ENCODE measurements around the gene TBC1D30. TPM values are rescaled to one million over a fixed set of nuclear protein-coding genes. Genes with fewer than 3 reads are reported as not detected.

The TBC1D30 gene
- total RNA-seq, 2 experiments from 2014 or later: 0.28 to 0.49 TPM

GRCh38 chr12:64821116-64821630 is 3.3 kb upstream of the TBC1D30 start:
- CTCF ChIA-PET: no interaction called here
- peaks cover 28 to 31% of the 10 kb centered on the region in 2 experiments for H3K27me3 ChIP-seq (ENCODE audit: control insufficient read depth in 1 of 2, insufficient read depth in 2 of 2, low read length in 2 of 2)
- peaks cover 5 to 21% of the 10 kb centered on the region in 2 experiments for H3K9me3 ChIP-seq (ENCODE audit: control insufficient read depth in 1 of 2, insufficient read depth in 1 of 2, low read length in 2 of 2)
- DNase-seq: no peak
- POLR2A ChIA-PET: no interaction called here
- Mint-ChIP-seq H3K9me3 (no peaks in the 10 kb centered on the region), H3K4me3 (no peak overlapping the region), H3K27me3 (peaks cover 47% of the 10 kb centered on the region), H3K36me3 (ENCODE audit: low read depth) (no peaks in the 10 kb centered on the region), H3K4me1 (ENCODE audit: low read depth) (peaks cover 13% of the 10 kb centered on the region), H3K27ac (no peak overlapping the region)
- H3K4me1 ChIP-seq (ENCODE audit: insufficient read depth, low read length): peaks cover 20% of the 10 kb centered on the region
- H3K36me3 ChIP-seq (ENCODE audit: insufficient read depth, low read length): no peaks in the 10 kb centered on the region
- H3K4me3 ChIP-seq (ENCODE audit: low read length): no peak overlapping the region
- TF ChIP-seq CTCF (IDR thresholded peaks at IDR 0.05): no peak
- intact Hi-C loops (cut with DNase I, micrococcal nuclease): no loop called here
- no peak overlapping the region for H3K27ac ChIP-seq (ENCODE audit: low read depth in 1 of 2, low read length in 2 of 2)
- no peak for ATAC-seq (ENCODE audit: poor library complexity)

GRCh38 chr12:64824130-64824499 is 332 bp upstream of the TBC1D30 start:
- Histone ChIP-seq H3K36me3 (ENCODE audit: insufficient read depth, low read length) (no peaks in the 10 kb centered on the region), H3K4me3 (ENCODE audit: low read length) (peak overlapping the region; percentile 37), H3K27ac (ENCODE audit: low read depth in 1 of 2, low read length in 2 of 2) (no peak overlapping the region), H3K27me3 (ENCODE audit: control insufficient read depth in 1 of 2, insufficient read depth in 2 of 2, low read length in 2 of 2) (peaks cover 49 to 53% of the 10 kb centered on the region in 2 experiments), H3K4me1 (ENCODE audit: insufficient read depth, low read length) (peaks cover 23% of the 10 kb centered on the region), H3K9me3 (ENCODE audit: control insufficient read depth in 1 of 2, insufficient read depth in 1 of 2, low read length in 2 of 2) (peaks cover 5 to 21% of the 10 kb centered on the region in 2 experiments)
- POLR2A ChIA-PET: no interaction called here
- H3K4me3 Mint-ChIP-seq: peak overlapping the region; percentile 42
- no peaks in the 10 kb centered on the region for H3K36me3 Mint-ChIP-seq (ENCODE audit: low read depth)
- TF ChIP-seq CTCF (IDR thresholded peaks at IDR 0.05): no peak
- H3K4me1 Mint-ChIP-seq (ENCODE audit: low read depth): peaks cover 20% of the 10 kb centered on the region
- H3K9me3 Mint-ChIP-seq: peaks cover 2% of the 10 kb centered on the region
- CTCF ChIA-PET: no interaction called here
- no peak for DNase-seq
- peaks cover 76% of the 10 kb centered on the region for H3K27me3 Mint-ChIP-seq
- intact Hi-C loops (cut with DNase I, micrococcal nuclease): no loop called here
- H3K27ac Mint-ChIP-seq: no peak overlapping the region
- ATAC-seq (ENCODE audit: poor library complexity): no peak

GRCh38 chr12:64825143-64826021 is 935 bp downstream of the TBC1D30 start:
- H3K36me3 Mint-ChIP-seq (ENCODE audit: low read depth): no peaks in the 10 kb centered on the region
- ChIA-PET POLR2A (no interaction called here), CTCF (no interaction called here)
- peak overlapping the region; percentile 66 for H3K4me3 Mint-ChIP-seq
- DNase-seq (no peak), ATAC-seq (ENCODE audit: poor library complexity) (no peak)
- peaks cover 2% of the 10 kb centered on the region for H3K9me3 Mint-ChIP-seq
- H3K27ac ChIP-seq (ENCODE audit: low read depth in 1 of 2, low read length in 2 of 2): no peak overlapping the region
- no peak for TF ChIP-seq CTCF (IDR thresholded peaks at IDR 0.05)
- intact Hi-C loops (cut with DNase I, micrococcal nuclease): no loop called here
- no peak overlapping the region for H3K27ac Mint-ChIP-seq
- H3K27me3 ChIP-seq (ENCODE audit: control insufficient read depth in 1 of 2, insufficient read depth in 2 of 2, low read length in 2 of 2): peaks cover 52 to 53% of the 10 kb centered on the region in 2 experiments
- peaks cover 20% of the 10 kb centered on the region for H3K4me1 Mint-ChIP-seq (ENCODE audit: low read depth)
- peaks cover 81% of the 10 kb centered on the region for H3K27me3 Mint-ChIP-seq
- no peaks in the 10 kb centered on the region for H3K36me3 ChIP-seq (ENCODE audit: insufficient read depth, low read length)
- peaks cover 23% of the 10 kb centered on the region for H3K4me1 ChIP-seq (ENCODE audit: insufficient read depth, low read length)
- peak overlapping the region; percentile 37 for H3K4me3 ChIP-seq (ENCODE audit: low read length)
- H3K9me3 ChIP-seq (ENCODE audit: control insufficient read depth in 1 of 2, insufficient read depth in 1 of 2, low read length in 2 of 2): peaks cover 5 to 21% of the 10 kb centered on the region in 2 experiments

All from CD4-positive, alpha-beta T cell (primary cell).